Brain microvascular endothelial cell (primary cell): ENCODE data around the gene GCLC.

ENCODE experiments used
- DNase-seq: peaks from one replicate; pipeline ENCODE4 v3.0.0-alpha.2; 2020
- H3K27ac ChIP-seq: fragments of 250-450 bp; sonication (Bioruptor Pico); 2 replicates; pipeline ENCODE4 v1.5.1; 2020; ENCODE audit warnings: mild to moderate bottlenecking, moderate library complexity
- H3K27me3 ChIP-seq: fragments of 250-450 bp; sonication (Bioruptor Pico); replicated peaks from 2 replicates; pipeline ENCODE4 v1.5.1; 2020; ENCODE audit warnings: mild to moderate bottlenecking
- H3K36me3 ChIP-seq: fragments of 250-450 bp; sonication (Bioruptor Pico); replicated peaks from 2 replicates; pipeline ENCODE4 v1.5.1; 2020; ENCODE audit warnings: mild to moderate bottlenecking
- H3K4me3 ChIP-seq: 2 replicates; pipeline ENCODE4 v1.5.1; 2011; ENCODE audit warnings: low read depth, mild to moderate bottlenecking, control low read depth, low read length, moderate library complexity
- in situ Hi-C: cut with HindIII; loops from 2 replicates; pipeline ENCODE4 v1.10.0; 2017; ENCODE audit warnings: low sequenced_read_pairs, low pct_ligation_motif_present
- TF ChIP-seq, protein P1 (sequence below): IDR thresholded peaks from 2 replicates; pipeline ENCODE4 v1.5.1; 2011; ENCODE audit warnings: low read depth, mild to moderate bottlenecking, moderate library complexity, low read length, control low read depth, inconsistent platforms; ENCODE audit errors: missing control alignments

GCLC gene

DNA sequence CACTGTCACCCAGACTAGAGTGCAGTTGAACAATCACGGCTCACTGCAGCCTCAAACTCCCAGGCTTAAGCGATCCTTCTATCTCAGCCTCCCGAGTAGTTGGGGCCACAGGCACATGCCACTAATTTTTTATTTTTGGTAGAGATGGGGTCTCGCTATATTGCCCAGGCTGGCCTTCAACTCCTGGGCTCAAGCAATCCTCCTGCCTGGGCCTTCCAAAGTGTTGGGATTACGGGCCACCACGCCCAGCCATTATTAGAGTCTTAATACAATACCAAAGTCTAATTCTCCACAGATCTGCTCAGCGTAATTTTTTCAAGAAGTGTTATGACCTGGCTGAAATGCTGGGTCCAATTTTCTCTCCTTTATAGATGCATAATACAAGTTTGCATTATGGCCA lies 3.0 kb downstream of the GCLC start:
- no peaks in the 10 kb centered on the region for H3K36me3 ChIP-seq
- TF ChIP-seq, protein P1, sequence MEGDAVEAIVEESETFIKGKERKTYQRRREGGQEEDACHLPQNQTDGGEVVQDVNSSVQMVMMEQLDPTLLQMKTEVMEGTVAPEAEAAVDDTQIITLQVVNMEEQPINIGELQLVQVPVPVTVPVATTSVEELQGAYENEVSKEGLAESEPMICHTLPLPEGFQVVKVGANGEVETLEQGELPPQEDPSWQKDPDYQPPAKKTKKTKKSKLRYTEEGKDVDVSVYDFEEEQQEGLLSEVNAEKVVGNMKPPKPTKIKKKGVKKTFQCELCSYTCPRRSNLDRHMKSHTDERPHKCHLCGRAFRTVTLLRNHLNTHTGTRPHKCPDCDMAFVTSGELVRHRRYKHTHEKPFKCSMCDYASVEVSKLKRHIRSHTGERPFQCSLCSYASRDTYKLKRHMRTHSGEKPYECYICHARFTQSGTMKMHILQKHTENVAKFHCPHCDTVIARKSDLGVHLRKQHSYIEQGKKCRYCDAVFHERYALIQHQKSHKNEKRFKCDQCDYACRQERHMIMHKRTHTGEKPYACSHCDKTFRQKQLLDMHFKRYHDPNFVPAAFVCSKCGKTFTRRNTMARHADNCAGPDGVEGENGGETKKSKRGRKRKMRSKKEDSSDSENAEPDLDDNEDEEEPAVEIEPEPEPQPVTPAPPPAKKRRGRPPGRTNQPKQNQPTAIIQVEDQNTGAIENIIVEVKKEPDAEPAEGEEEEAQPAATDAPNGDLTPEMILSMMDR = no peak
- no peak for DNase-seq
- no peak overlapping the region for H3K27ac ChIP-seq
- no peaks in the 10 kb centered on the region for H3K27me3 ChIP-seq
- H3K4me3 ChIP-seq = no peak overlapping the region
- in situ Hi-C loops = no loop called here

DNA sequence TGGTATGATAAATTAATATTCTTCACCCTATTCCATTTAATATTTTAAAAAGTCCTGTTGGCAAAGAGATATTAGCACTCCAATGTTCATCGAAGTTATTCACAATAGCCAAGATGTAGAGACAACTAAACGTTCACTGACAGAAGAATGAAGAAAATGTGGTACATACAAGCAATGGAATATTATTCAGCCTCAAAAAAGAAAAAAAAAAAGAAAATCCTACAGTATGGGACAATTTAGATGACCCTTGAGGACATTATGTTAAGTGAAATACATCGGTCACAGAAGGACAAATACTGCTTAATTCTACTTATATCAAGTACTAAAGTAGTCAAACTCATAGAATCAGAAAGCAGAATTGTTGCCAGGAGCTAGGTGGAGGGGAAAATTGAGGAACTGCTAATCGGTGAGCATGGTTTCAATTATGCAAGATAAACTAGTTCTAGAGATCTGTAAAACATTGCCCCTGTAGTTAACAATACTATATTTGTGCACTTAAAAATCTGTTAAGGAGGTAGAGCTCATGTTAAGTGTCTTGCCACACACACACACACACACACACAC lies 4.7 kb downstream of the GCLC start:
- Histone ChIP-seq H3K36me3 (no peaks in the 10 kb centered on the region), H3K27ac (no peak overlapping the region), H3K4me3 (no peak overlapping the region), H3K27me3 (no peaks in the 10 kb centered on the region)
- no peak for DNase-seq
- in situ Hi-C loops = no loop called here
- TF ChIP-seq, protein P1 = no peak

DNA sequence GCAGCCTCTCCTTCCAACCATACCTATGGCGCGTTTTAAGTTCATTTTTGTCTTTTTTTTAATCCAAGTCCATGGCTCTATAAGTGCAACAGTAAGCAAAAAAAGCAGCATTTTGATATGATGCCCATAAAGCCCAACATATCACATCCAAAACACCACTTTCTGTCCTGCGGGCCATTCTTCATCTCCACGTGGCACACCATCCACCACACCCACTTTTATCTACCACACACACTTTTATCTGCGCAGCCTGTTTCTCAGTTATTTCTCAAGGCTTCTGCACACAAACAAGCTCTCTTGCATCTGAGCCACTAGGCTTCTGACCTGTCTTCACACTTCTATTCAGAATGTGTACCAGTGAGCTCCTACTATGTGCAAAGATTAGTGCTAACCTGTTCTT lies 5.3 kb downstream of the GCLC start:
- Histone ChIP-seq H3K27ac (no peak overlapping the region), H3K27me3 (no peaks in the 10 kb centered on the region), H3K4me3 (no peak overlapping the region), H3K36me3 (no peaks in the 10 kb centered on the region)
- in situ Hi-C loops = no loop called here
- DNase-seq = no peak
- TF ChIP-seq, protein P1 = no peak

DNA sequence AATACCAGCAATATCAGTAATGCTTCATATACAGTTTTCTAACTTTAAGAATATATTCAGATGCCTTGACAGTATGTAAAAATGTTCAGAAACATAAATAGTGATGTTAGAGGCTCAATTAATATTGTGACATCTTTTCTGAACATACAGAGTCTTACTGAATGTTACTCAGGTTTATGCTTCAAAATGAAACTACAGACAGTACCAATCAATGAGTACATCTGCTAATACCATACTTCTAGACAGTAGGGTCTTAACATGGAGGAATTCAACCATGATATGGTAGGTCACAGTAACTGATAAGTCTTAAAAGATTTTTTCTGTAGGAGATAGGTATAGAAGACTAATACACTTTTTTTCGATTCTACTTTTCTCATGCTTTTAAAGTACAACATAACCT lies 8.3 kb downstream of the GCLC start:
- TF ChIP-seq, protein P1 = no peak
- in situ Hi-C loops = no loop called here
- H3K27me3 ChIP-seq = no peaks in the 10 kb centered on the region
- DNase-seq = no peak
- no peak overlapping the region for H3K4me3 ChIP-seq
- no peaks in the 10 kb centered on the region for H3K36me3 ChIP-seq
- no peak overlapping the region for H3K27ac ChIP-seq

DNA sequence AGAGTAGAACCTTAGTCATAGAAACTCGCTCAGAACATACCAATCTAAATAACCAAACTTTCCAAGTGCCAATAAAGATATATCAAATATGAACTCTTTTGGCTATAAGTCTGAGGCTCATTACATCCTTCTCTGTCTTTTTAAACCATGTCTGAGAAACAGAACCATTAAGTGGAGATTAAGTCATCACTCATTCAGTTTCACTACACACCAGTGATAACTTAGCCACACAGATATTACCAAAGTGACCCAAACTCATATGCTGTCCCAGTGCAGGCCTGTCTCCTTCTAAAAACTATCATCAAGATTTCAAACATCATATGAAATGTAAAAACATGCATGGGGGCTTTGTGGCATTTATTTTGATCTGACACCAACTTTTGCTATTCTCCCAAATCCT lies 12.0 kb downstream of the GCLC start:
- Histone ChIP-seq H3K27ac (no peak overlapping the region), H3K27me3 (no peaks in the 10 kb centered on the region), H3K36me3 (no peaks in the 10 kb centered on the region), H3K4me3 (no peak overlapping the region)
- TF ChIP-seq, protein P1 = no peak
- no peak for DNase-seq
- in situ Hi-C loops = no loop called here
